Astrocyte (in vitro differentiated cells and primary cell): ENCODE results near the gene ARHGEF17. TPM values are rescaled to one million over a fixed set of nuclear protein-coding genes. Genes with fewer than 3 reads are reported as not detected.

Source experiments
- DNase-seq: peaks from one replicate; pipeline ENCODE4 v3.0.0-alpha.2; 2010; ENCODE audit warnings: low read depth
- FAIRE-seq: peaks from 2 replicates; lab custom pipeline; 2011; peaks lifted over from hg19 to GRCh38; lab: Jason Lieb, UNC
- H2AFZ ChIP-seq: 2 replicates; pipeline ENCODE4 v1.6.0; 2012; ENCODE audit warnings: low read depth, low read length, inconsistent platforms
- H3K27ac ChIP-seq: 2 replicates; pipeline ENCODE4 v1.5.1; 2011; ENCODE audit warnings: low read depth, low read length, inconsistent platforms
- H3K27me3 ChIP-seq: 2 replicates; pipeline ENCODE4 v1.6.0; 2011; ENCODE audit warnings: low read length, inconsistent platforms; ENCODE audit not compliant: insufficient read depth
- H3K36me3 ChIP-seq: 2 replicates; pipeline ENCODE4 v1.5.1; 2011; ENCODE audit warnings: low read length, inconsistent platforms; ENCODE audit not compliant: insufficient read depth
- H3K4me1 ChIP-seq: 2 replicates; pipeline ENCODE4 v1.5.1; 2011; ENCODE audit warnings: low read length, inconsistent platforms; ENCODE audit not compliant: insufficient read depth
- H3K4me2 ChIP-seq: 2 replicates; pipeline ENCODE4 v1.6.0; 2012; ENCODE audit warnings: low read length, inconsistent platforms
- H3K4me3 ChIP-seq: 2 replicates; pipeline ENCODE4 v1.5.1; 2011; ENCODE audit warnings: low read depth, mild to moderate bottlenecking, low read length, inconsistent platforms; ENCODE audit not compliant: insufficient read depth
- H3K79me2 ChIP-seq: 2 replicates; pipeline ENCODE4 v1.6.0; 2012; ENCODE audit warnings: mild to moderate bottlenecking, low read length, inconsistent platforms; ENCODE audit not compliant: insufficient read depth
- H3K9ac ChIP-seq: 2 replicates; pipeline ENCODE4 v1.6.0; 2012; ENCODE audit warnings: mild to moderate bottlenecking, low read length, inconsistent platforms
- H3K9me3 ChIP-seq: 2 replicates; pipeline ENCODE4 v1.5.1; 2012; ENCODE audit warnings: low read depth, mild to moderate bottlenecking, low read length, inconsistent platforms; ENCODE audit not compliant: insufficient read depth
- H4K20me1 ChIP-seq: 2 replicates; pipeline ENCODE4 v1.6.0; 2012; ENCODE audit warnings: low read length, inconsistent platforms; ENCODE audit not compliant: insufficient read depth
- H3K27ac Mint-ChIP-seq: one replicate; pipeline ENCODE4 v1.8.0; 2021; ENCODE audit warnings: mild to moderate bottlenecking, mixed read lengths; ENCODE audit not compliant: unreplicated experiment
- H3K27me3 Mint-ChIP-seq: one replicate; pipeline ENCODE4 v1.8.0; 2021; ENCODE audit warnings: low read depth, mixed read lengths; ENCODE audit not compliant: unreplicated experiment
- H3K36me3 Mint-ChIP-seq: one replicate; pipeline ENCODE4 v1.8.0; 2021; ENCODE audit warnings: low read depth, mixed read lengths; ENCODE audit not compliant: unreplicated experiment
- H3K4me1 Mint-ChIP-seq: one replicate; pipeline ENCODE4 v1.8.0; 2021; ENCODE audit warnings: low read depth, mixed read lengths; ENCODE audit not compliant: unreplicated experiment
- H3K4me3 Mint-ChIP-seq: one replicate; pipeline ENCODE4 v1.8.0; 2021; ENCODE audit warnings: mild to moderate bottlenecking, moderate library complexity, mixed read lengths; ENCODE audit not compliant: unreplicated experiment
- H3K9me3 Mint-ChIP-seq: one replicate; pipeline ENCODE4 v1.8.0; 2021; ENCODE audit warnings: mild to moderate bottlenecking, mixed read lengths; ENCODE audit not compliant: unreplicated experiment
- CTCF ChIP-seq: IDR thresholded peaks from 2 replicates; pipeline ENCODE4 v1.5.1; 2011; ENCODE audit warnings: low read depth, mild to moderate bottlenecking, inconsistent platforms, low read length, moderate library complexity; ENCODE audit not compliant: insufficient read depth
- EZH2 ChIP-seq: IDR thresholded peaks from 2 replicates; pipeline ENCODE4 v1.6.1; 2012; ENCODE audit warnings: mild to moderate bottlenecking, low read length, inconsistent platforms; ENCODE audit not compliant: insufficient read depth
- total RNA-seq: library from RNA; stranded (reverse); gene quantifications from 2 replicates; pipeline ENCODE4 v1.2.1, GENCODE V29; 2021

The ARHGEF17 gene
- total RNA-seq, 1 donor from 2014 or later: 66.4 TPM

- Mint-ChIP-seq H3K4me1 (peaks cover 4% of the 10 kb centered on the region), H3K27ac (no peak overlapping the region), H3K9me3 (no peaks in the 10 kb centered on the region), H3K36me3 (peaks cover 2% of the 10 kb centered on the region), H3K27me3 (peaks cover 41% of the 10 kb centered on the region), H3K4me3 (no peak overlapping the region)
- Histone ChIP-seq H4K20me1 (no peaks in the 10 kb centered on the region), H2AFZ (no peak overlapping the region), H3K9ac (no peak overlapping the region), H3K4me2 (no peak overlapping the region), H3K27ac (no peak overlapping the region), H3K36me3 (no peaks in the 10 kb centered on the region), H3K4me3 (no peak overlapping the region), H3K79me2 (no peaks in the 10 kb centered on the region), H3K9me3 (no peaks in the 10 kb centered on the region), H3K4me1 (peaks cover 17% of the 10 kb centered on the region), H3K27me3 (no peaks in the 10 kb centered on the region)
- no peak for TF ChIP-seq CTCF
- no peak for TF ChIP-seq EZH2
- no peak for DNase-seq
- no peak for FAIRE-seq
Measured at GRCh38 chr11:73286240-73286810, 21.8 kb upstream of the ARHGEF17 start.

- no peaks in the 10 kb centered on the region for H3K79me2 ChIP-seq
- peaks cover 4% of the 10 kb centered on the region for H3K4me1 Mint-ChIP-seq
- no peaks in the 10 kb centered on the region for H4K20me1 ChIP-seq
- no peak overlapping the region for H3K4me3 ChIP-seq
- H3K27me3 Mint-ChIP-seq: peaks cover 43% of the 10 kb centered on the region
- DNase-seq: no peak
- peaks cover 17% of the 10 kb centered on the region for H3K4me1 ChIP-seq
- no peak overlapping the region for H2AFZ ChIP-seq
- no peak overlapping the region for H3K4me3 Mint-ChIP-seq
- no peak overlapping the region for H3K27ac ChIP-seq
- no peak overlapping the region for H3K9ac ChIP-seq
- H3K9me3 ChIP-seq: no peaks in the 10 kb centered on the region
- peaks cover 2% of the 10 kb centered on the region for H3K36me3 Mint-ChIP-seq
- FAIRE-seq: no peak
- H3K27me3 ChIP-seq: no peaks in the 10 kb centered on the region
- TF ChIP-seq CTCF (no peak), EZH2 (no peak)
- H3K9me3 Mint-ChIP-seq: no peaks in the 10 kb centered on the region
- H3K4me2 ChIP-seq: no peak overlapping the region
- no peaks in the 10 kb centered on the region for H3K36me3 ChIP-seq
- no peak overlapping the region for H3K27ac Mint-ChIP-seq
Measured at GRCh38 chr11:73287400-73288101, 20.5 kb upstream of the ARHGEF17 start.
